Measurements from ENCODE around the gene STEAP1. TPM values are rescaled to one million over a fixed set of nuclear protein-coding genes. Genes with fewer than 3 reads are reported as not detected.
"Not testable (repeated sequence)": the region's sequence is repeated elsewhere in the genome, so short reads cannot be mapped to it uniquely, and the experiment has no call there.

The STEAP1 gene
- total RNA-seq (2014; rRNA removed; shearing (Covaris generic)): 17.3 and 30.8 TPM in 2 replicates

GRCh38 chr7:90153943-90154771 lies at the start of gene STEAP1:
STEAP1 (plus strand) TSS chr7:90154469; CDS start chr7:90159789, 5,320 bp downstream.
- DNase-seq (ENCODE audit: low read depth): peak; percentile 90

DNA sequence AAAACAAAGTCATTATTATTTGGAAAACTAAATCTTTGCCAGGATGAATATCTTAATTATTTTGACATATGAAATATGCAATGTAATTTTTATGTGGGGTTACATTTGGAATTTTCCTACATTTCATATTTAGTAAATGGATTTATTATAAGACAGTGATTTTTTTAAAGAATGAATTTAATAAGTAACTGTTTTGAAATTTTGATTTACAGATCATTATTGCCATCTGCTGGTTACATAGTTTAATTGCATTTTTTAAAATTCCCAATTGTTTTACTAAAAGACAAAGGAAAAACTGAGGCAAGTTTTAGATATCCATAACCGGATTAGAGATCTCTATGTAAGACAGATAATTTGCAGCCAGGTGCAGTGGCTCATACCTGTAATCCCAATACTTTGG lies 39.3 kb upstream of the STEAP1 start:
- DNase-seq (ENCODE audit: low read depth): not testable (repeated sequence)

GRCh38 chr7:90118551-90119177 lies 35.6 kb upstream of the STEAP1 start:
- peak; percentile 13 for DNase-seq (ENCODE audit: low read depth)

- peak; percentile 7 for DNase-seq (ENCODE audit: low read depth)
These were observed 34.9 kb upstream of the STEAP1 start for GRCh38 chr7:90119178-90119971.

- not testable (repeated sequence) for DNase-seq (ENCODE audit: low read depth)
These were observed 34.1 kb upstream of the STEAP1 start for GRCh38 chr7:90120205-90120604.

- not testable (repeated sequence) for DNase-seq (ENCODE audit: low read depth)
These were observed 22.5 kb upstream of the STEAP1 start for GRCh38 chr7:90131746-90132145.

DNA sequence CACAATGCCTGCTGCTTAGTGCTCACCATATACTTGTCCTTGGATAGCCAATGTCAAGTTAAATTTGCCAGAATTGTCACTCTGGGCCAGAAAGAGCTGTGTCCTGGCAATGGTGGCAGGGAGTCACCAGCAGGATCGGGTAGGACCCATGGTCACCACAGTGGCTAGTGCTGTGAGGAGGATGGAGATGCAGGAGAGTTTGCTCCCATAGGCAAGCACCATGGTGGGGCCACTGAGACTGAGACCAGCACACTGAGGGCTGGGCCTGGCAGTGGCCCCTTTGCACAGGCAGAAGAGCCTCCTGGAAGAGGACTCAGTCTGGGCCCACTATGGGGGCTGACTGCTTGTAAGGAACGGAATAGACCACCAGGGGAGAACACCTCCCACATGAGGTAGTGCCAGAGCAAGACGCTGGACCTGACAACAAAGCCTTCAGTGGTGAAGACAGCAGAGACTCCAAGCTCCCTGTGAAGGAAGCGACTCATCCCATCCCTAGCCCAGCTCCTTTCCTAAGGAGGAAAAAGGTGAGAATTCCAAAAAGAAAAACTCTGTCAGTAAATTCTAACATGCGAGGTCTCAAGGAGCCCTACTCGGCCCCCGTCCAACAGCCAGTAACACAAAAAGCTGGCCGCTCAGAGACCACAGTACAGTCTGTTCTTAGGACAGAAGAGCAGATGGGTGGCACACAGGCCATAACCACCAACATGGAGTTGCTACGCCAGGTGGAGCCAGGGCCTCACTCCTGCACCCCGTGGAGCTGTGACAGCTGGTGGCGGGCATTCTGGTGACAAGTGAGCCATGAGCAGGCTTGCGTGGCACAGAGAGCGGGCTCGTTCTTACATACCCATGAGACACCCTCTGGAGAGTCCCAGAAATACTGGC lies 6.9 kb upstream of the STEAP1 start:
- DNase-seq (ENCODE audit: low read depth): not testable (repeated sequence)

- peak; percentile 11 for DNase-seq (ENCODE audit: low read depth)
These were observed 4.8 kb upstream of the STEAP1 start for GRCh38 chr7:90149428-90149827.

GRCh38 chr7:90151884-90152283 lies 2.4 kb upstream of the STEAP1 start:
- not testable (repeated sequence) for DNase-seq (ENCODE audit: low read depth)

- peak; percentile 82 for DNase-seq (ENCODE audit: low read depth)
These were observed 1.5 kb upstream of the STEAP1 start for GRCh38 chr7:90152642-90153253.

DNA sequence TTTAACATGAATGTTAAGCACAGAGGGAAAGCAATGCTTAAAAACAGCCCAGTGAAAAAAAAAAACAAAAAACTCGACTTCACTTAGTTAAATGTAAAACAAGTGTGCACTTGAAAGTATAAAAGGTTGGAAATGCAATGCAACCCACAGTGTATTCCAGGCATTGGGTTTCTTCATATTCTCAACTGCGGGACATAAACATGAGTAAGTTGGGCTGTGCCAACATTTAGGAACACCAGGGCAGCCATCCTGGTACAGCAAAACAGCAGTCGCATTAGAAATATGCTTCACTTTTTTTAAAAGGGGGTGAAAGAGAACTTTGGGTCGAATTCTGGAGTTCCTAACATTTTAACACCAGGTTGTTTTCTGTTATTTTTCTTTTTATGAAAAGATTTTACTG lies 937 bp downstream of the STEAP1 start:
- DNase-seq (ENCODE audit: low read depth): no peak

DNA sequence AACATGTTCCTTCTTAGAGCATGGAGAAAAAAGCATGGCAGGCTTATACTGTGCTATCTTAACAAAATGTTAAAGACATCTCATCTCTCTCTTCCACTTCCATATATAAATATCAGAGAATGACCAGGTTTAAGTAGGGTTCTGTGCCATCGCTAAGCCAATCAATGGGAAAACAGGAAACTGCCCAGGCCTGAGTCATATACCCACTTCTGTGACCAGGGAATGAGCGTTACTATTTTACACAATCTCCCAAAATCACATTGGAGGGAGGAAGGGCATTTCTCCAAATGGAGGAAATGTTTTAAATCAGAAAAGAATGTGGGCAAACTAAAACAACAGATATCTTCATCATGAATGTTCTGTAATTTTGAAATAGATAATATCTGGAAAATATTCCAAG lies 3.1 kb downstream of the STEAP1 start:
- peak; percentile 59 for DNase-seq (ENCODE audit: low read depth)

DNA sequence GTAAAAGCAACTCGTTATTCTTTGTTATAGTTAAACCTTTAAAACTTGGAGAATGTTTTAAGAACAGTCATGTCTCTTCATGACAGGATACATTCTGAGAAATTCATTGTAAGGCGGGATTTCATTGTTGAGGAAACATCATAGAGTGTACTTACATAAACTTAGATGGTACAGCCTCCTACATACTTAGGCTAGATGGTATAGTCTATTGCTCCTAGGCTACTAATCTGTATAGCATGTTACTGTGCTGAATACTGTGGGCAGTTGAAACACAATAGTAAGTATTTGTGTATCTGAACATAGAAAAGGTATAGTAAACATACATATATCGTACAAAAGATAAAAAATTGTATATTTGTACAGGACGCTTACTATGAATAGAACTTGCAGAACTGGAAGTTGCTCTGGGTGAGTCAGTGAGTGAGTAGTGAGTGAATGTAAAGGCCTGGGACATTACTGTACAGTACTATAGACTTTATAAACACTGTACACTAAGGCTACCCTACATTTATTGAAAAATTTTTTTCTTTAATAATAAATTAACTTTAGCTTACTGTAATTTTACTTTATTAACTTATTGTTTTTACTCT lies 3.6 kb downstream of the STEAP1 start:
- DNase-seq (ENCODE audit: low read depth): not testable (repeated sequence)

DNA sequence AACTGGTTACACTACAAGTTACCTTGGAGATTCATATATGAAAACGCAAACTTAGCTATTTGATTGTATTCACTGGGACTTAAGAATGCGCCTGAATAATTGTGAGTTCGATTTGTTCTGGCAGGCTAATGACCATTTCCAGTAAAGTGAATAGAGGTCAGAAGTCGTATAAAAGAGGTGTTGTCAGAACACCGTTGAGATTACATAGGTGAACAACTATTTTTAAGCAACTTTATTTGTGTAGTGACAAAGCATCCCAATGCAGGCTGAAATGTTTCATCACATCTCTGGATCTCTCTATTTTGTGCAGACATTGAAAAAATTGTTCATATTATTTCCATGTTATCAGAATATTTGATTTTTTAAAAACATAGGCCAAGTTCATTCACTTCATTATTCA lies 9.3 kb downstream of the STEAP1 start:
- no peak for DNase-seq (ENCODE audit: low read depth)

DNA sequence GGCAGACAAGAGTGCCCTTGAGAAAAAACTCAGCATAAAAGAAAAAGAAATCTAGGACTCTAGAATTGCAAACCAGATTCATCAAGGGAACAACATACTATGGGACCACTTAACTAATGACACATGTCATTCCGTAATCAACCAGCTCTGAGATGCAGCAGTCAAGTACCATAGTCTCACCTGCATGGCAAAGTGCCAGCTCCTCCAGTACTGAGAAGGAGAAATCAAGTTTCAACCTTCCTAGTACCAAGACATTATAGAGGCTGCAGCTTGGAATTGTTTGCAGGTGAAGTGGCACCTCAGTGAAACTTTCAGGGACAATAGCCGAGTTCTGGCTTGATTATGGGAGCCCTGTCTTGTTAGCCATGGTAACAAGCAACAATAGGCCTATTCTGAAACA lies 11.5 kb downstream of the STEAP1 start:
- no peak for DNase-seq (ENCODE audit: low read depth)

DNA sequence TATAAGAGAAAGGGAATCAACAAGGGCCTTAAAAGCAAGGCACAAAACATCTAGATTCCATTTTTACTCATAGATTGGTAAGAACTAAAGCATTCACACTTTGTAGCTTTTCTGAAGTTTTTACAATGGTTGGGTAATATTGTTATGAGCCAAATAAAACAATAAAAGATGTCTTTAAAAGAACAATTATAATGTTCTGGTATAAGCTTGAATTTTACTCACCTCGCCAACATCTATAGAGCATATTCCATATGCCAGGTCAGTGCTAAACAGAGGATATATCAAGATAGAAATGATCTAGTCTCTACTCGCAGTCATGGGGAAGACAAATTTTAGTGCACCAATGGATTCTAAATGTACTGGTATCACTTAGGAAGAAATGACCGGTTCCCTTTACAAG lies 11.9 kb downstream of the STEAP1 start:
- no peak for DNase-seq (ENCODE audit: low read depth)

GRCh38 chr7:90167361-90167760 lies 13.1 kb downstream of the STEAP1 start:
- DNase-seq (ENCODE audit: low read depth): no peak

DNA sequence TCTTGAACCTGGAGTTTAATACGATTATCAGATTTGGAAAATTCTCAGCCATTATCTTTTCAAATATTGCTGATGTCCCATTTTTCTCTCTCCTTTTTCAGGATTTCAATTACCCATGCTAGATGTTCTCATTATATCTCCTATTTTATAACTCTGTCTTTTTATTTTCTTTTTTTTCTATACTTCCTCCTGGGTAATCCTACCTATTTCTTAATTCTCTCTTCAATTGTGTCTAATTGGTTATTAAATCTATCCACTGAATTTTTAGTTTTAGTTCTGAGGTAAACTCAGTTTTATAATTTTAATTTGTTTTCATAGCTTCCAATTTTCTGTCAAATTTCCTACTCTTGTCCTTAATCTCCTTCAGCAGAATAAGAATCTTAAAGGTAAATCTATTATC lies 15.6 kb downstream of the STEAP1 start:
- DNase-seq (ENCODE audit: low read depth): no peak

GRCh38 chr7:90172121-90172520 lies 17.9 kb downstream of the STEAP1 start:
- DNase-seq (ENCODE audit: low read depth): no peak

DNA sequence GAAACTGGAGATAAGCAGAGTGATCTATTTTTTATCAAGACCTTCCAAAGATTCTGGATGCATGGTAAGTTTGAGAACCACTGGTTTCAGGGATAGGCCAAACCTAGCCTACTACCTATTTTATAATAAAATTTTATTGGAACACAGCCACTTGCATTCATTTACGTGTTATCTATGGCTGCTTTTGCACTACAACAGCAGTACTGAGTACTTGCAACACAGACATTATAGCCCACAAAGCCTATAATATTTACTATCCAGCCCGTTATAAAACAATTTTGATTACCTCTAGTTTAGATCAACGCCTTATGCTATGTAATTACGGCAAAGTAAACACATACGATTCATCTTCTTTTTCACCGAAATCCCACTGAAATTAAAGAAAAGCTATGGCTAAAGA lies 18.4 kb downstream of the STEAP1 start:
- DNase-seq (ENCODE audit: low read depth): no peak

All from M059J (cell line).